H9 (cell line): Measurements from ENCODE around the gene CCDC91. TPM values are rescaled to one million over a fixed set of nuclear protein-coding genes. Genes with fewer than 3 reads are reported as not detected.

Experiments
- DNase-seq: peaks from one replicate; pipeline ENCODE4 v3.0.0-alpha.2; 2017
- H2AFZ ChIP-seq: one replicate; pipeline ENCODE4 v1.6.1; 2013; ENCODE audit warnings: mild to moderate bottlenecking, low read length, control low read depth, moderate library complexity
- H2AK5ac ChIP-seq: 2 replicates; pipeline ENCODE4 v1.6.1; 2013; ENCODE audit warnings: low read length, control low read depth, mixed read lengths; ENCODE audit not compliant: insufficient read length
- H2BK120ac ChIP-seq: one replicate; pipeline ENCODE4 v1.6.1; 2013; ENCODE audit warnings: low read depth, mild to moderate bottlenecking, low read length, control low read depth, inconsistent platforms; ENCODE audit not compliant: poor library complexity, severe bottlenecking
- H2BK12ac ChIP-seq: 2 replicates; pipeline ENCODE4 v1.6.1; 2013; ENCODE audit warnings: low read length, control low read depth, mixed read lengths, low read depth; ENCODE audit not compliant: insufficient read length
- H2BK15ac ChIP-seq: 2 replicates; pipeline ENCODE4 v1.6.1; 2013; ENCODE audit warnings: low read depth, low read length, control low read depth
- H2BK20ac ChIP-seq: one replicate; pipeline ENCODE4 v1.6.1; 2013; ENCODE audit warnings: low read depth, mild to moderate bottlenecking, low read length, control low read depth, inconsistent platforms; ENCODE audit not compliant: poor library complexity, severe bottlenecking
- H2BK5ac ChIP-seq: 2 replicates; pipeline ENCODE4 v1.6.1; 2013; ENCODE audit warnings: low read length, control low read depth, mixed read lengths; ENCODE audit not compliant: insufficient read length
- H3K14ac ChIP-seq: 2 replicates; pipeline ENCODE4 v1.6.1; 2013; ENCODE audit warnings: low read length, control low read depth; ENCODE audit not compliant: insufficient read depth
- H3K18ac ChIP-seq: 2 replicates; pipeline ENCODE4 v1.6.1; 2013; ENCODE audit warnings: low read depth, mild to moderate bottlenecking, mixed read lengths, low read length, control low read depth; ENCODE audit not compliant: insufficient read length
- H3K23ac ChIP-seq: 2 replicates; pipeline ENCODE4 v1.6.1; 2013; ENCODE audit warnings: low read length, control low read depth, mixed read lengths, low read depth; ENCODE audit not compliant: insufficient read length
- H3K23me2 ChIP-seq: 2 replicates; pipeline ENCODE4 v1.6.1; 2013; ENCODE audit warnings: low read depth, mild to moderate bottlenecking, mixed read lengths, low read length, control low read depth; ENCODE audit not compliant: insufficient read length, poor library complexity, severe bottlenecking
- H3K27ac ChIP-seq: 2 replicates; pipeline ENCODE4 v1.5.1; 2013; ENCODE audit warnings: low read length, control low read depth, mixed read lengths, low read depth; ENCODE audit not compliant: insufficient read length
- H3K27me3 ChIP-seq: 2 replicates; pipeline ENCODE4 v1.6.1; 2013; ENCODE audit warnings: low read length, control low read depth, inconsistent platforms; ENCODE audit not compliant: insufficient read depth
- H3K4ac ChIP-seq: 2 replicates; pipeline ENCODE4 v1.6.1; 2013; ENCODE audit warnings: low read depth, mild to moderate bottlenecking, control low read depth, inconsistent platforms, low read length, moderate library complexity
- H3K4me1 ChIP-seq: 2 replicates; pipeline ENCODE4 v1.6.1; 2013; ENCODE audit warnings: low read length, control low read depth, inconsistent platforms; ENCODE audit not compliant: insufficient read depth
- H3K4me2 ChIP-seq: 2 replicates; pipeline ENCODE4 v1.6.1; 2013; ENCODE audit warnings: low read length, control low read depth, mixed read lengths; ENCODE audit not compliant: insufficient read length, insufficient read depth
- H3K56ac ChIP-seq: 2 replicates; pipeline ENCODE4 v1.6.1; 2013; ENCODE audit warnings: low read depth, mild to moderate bottlenecking, mixed read lengths, low read length, control low read depth; ENCODE audit not compliant: insufficient read length
- H3K79me1 ChIP-seq: 2 replicates; pipeline ENCODE4 v1.6.1; 2013; ENCODE audit warnings: low read depth, mild to moderate bottlenecking, moderate library complexity, low read length, control low read depth, inconsistent platforms; ENCODE audit not compliant: insufficient read depth, poor library complexity, severe bottlenecking
- H3K79me2 ChIP-seq: 2 replicates; pipeline ENCODE4 v1.6.1; 2013; ENCODE audit warnings: low read length, control low read depth, inconsistent platforms; ENCODE audit not compliant: insufficient read depth
- H3K9ac ChIP-seq: 2 replicates; pipeline ENCODE4 v1.6.1; 2013; ENCODE audit warnings: low read length, control low read depth, mixed read lengths; ENCODE audit not compliant: insufficient read length; ENCODE audit errors: extremely low read depth
- H3K9me3 ChIP-seq: one replicate; pipeline ENCODE4 v1.6.1; 2013; ENCODE audit warnings: low read depth, low read length, inconsistent platforms; ENCODE audit not compliant: control insufficient read depth
- H3T11ph ChIP-seq: one replicate; pipeline ENCODE4 v1.6.1; 2013; ENCODE audit warnings: mild to moderate bottlenecking, low read length, control low read depth, inconsistent platforms
- H4K20me1 ChIP-seq: one replicate; pipeline ENCODE4 v1.6.1; 2013; ENCODE audit not compliant: control insufficient read depth, insufficient read length, insufficient read depth
- H4K5ac ChIP-seq: 2 replicates; pipeline ENCODE4 v1.6.1; 2013; ENCODE audit warnings: low read depth, mild to moderate bottlenecking, mixed read lengths, low read length, control low read depth; ENCODE audit not compliant: insufficient read length
- H4K8ac ChIP-seq: replicated peaks from 2 replicates; pipeline ENCODE4 v1.6.1; 2013; ENCODE audit warnings: low read length, control low read depth, mixed read lengths, low read depth; ENCODE audit not compliant: insufficient read length
- H4K91ac ChIP-seq: 2 replicates; pipeline ENCODE4 v1.6.1; 2013; ENCODE audit warnings: low read depth, mild to moderate bottlenecking, moderate library complexity, mixed read lengths, low read length, control low read depth; ENCODE audit not compliant: insufficient read length
- H3K27ac Mint-ChIP-seq, 3 experiments: 2 replicates in 2 of 3; 3 replicates in 1 of 3; pipeline ENCODE4 v1.8.0; 2020 to 2021; ENCODE audit warnings: mixed read lengths in 3 of 3, mild to moderate bottlenecking in 1 of 3, moderate library complexity in 1 of 3
- H3K27me3 Mint-ChIP-seq: 2 replicates; pipeline ENCODE4 v1.8.0; 2021; ENCODE audit warnings: low read depth, mild to moderate bottlenecking, moderate library complexity, mixed read lengths
- H3K36me3 Mint-ChIP-seq, 3 experiments: 2 replicates in 2 of 3; 3 replicates in 1 of 3; pipeline ENCODE4 v1.8.0; 2020 to 2021; ENCODE audit warnings: low read depth in 3 of 3, mixed read lengths in 3 of 3; ENCODE audit not compliant: insufficient read depth in 1 of 3
- H3K4me1 Mint-ChIP-seq, 2 experiments: 2 replicates each; pipeline ENCODE4 v1.8.0; 2020; ENCODE audit warnings: mixed read lengths in 2 of 2
- H3K4me3 Mint-ChIP-seq, 2 experiments: 2 replicates in 1 of 2; 3 replicates in 1 of 2; pipeline ENCODE4 v1.8.0; 2020 to 2021; ENCODE audit warnings: mild to moderate bottlenecking in 2 of 2, mixed read lengths in 2 of 2, moderate library complexity in 1 of 2
- H3K9me3 Mint-ChIP-seq, 2 experiments: 2 replicates in 1 of 2; 3 replicates in 1 of 2; pipeline ENCODE4 v1.8.0; 2020; ENCODE audit warnings: mild to moderate bottlenecking in 2 of 2, mixed read lengths in 2 of 2, moderate library complexity in 1 of 2
- CTCF ChIP-seq: fragments of 200-600 bp; sonication (generic); conservative IDR thresholded peaks from 3 replicates; pipeline ENCODE4 v1.8.0; 2021; ENCODE audit warnings: antibody characterized with exemption, mild to moderate bottlenecking
- WGBS: extraction: QIAGEN DNeasy Blood & Tissue Kit; methylation state at CpG from one replicate; pipeline ENCODE4 v1.1.7; 2013; ENCODE audit warnings: missing lambda C conversion rate, low lambda C conversion rate, mixed read lengths; ENCODE audit not compliant: insufficient read length; ENCODE audit errors: extremely low coverage; 5-methylcytosine and 5-hydroxymethylcytosine counted together
- total RNA-seq: library from RNA; stranded (reverse); gene quantifications from 2 replicates; pipeline ENCODE4 v1.2.1, GENCODE V29; 2021

Gene CCDC91
- total RNA-seq, 1 experiment from 2014 or later: 22.7 TPM

GRCh38 chr12:28253161-28253641, 62.9 kb downstream of the CCDC91 start:
- H3K4me1 Mint-ChIP-seq: peaks cover 11 to 16% of the 10 kb centered on the region in 2 experiments
- no peak overlapping the region for H3K18ac ChIP-seq

More at GRCh38 chr12:28253161-28253641, 62.9 kb downstream of the CCDC91 start:
- no peak for TF ChIP-seq CTCF
- WGBS: no CpG with 5 or more reads among the region's 3 CpGs
- Histone ChIP-seq H4K5ac (no peak overlapping the region), H2AFZ (no peak overlapping the region), H3T11ph (no peak overlapping the region), H3K27ac (no peak overlapping the region), H3K23me2 (no peaks in the 10 kb centered on the region), H4K20me1 (no peaks in the 10 kb centered on the region), H2BK20ac (no peak overlapping the region), H3K23ac (no peak overlapping the region), H2BK120ac (no peak overlapping the region), H3K14ac (no peak overlapping the region), H3K4me1 (peaks cover 2% of the 10 kb centered on the region; the same call in 1 of the 2 replicates), H3K79me1 (no peaks in the 10 kb centered on the region), H3K4ac (no peak overlapping the region), H3K4me2 (no peak overlapping the region), H2AK5ac (no peak overlapping the region), H4K8ac (no peak overlapping the region), H2BK12ac (no peak overlapping the region), H3K9ac (no peak overlapping the region), H3K9me3 (no peaks in the 10 kb centered on the region), H2BK5ac (no peak overlapping the region), H4K91ac (no peak overlapping the region), H3K56ac (no peak overlapping the region), H3K79me2 (no peaks in the 10 kb centered on the region), H2BK15ac (no peak overlapping the region), H3K27me3 (no peaks in the 10 kb centered on the region)
- Mint-ChIP-seq H3K27ac (0 out of 7 replicates have a peak overlapping the region, but pooled peaks of 1 of the 3 experiments have one; percentile 42), H3K9me3 (no peaks in the 10 kb centered on the region), H3K4me3 (no peak overlapping the region), H3K27me3 (no peaks in the 10 kb centered on the region), H3K36me3 (no peaks in the 10 kb centered on the region)
- no peak for DNase-seq
